NCI-H1417 (cell line): ENCODE results near the gene EZR.
"Not testable (repeated sequence)": the region's sequence is repeated elsewhere in the genome, so short reads cannot be mapped to it uniquely, and the experiment has no call there.

Experiments
- DNase-seq, 3 experiments: peaks; one replicate each; lab custom pipeline; 2025; lab: John Stamatoyannopoulos, UW

EZR gene

DNA sequence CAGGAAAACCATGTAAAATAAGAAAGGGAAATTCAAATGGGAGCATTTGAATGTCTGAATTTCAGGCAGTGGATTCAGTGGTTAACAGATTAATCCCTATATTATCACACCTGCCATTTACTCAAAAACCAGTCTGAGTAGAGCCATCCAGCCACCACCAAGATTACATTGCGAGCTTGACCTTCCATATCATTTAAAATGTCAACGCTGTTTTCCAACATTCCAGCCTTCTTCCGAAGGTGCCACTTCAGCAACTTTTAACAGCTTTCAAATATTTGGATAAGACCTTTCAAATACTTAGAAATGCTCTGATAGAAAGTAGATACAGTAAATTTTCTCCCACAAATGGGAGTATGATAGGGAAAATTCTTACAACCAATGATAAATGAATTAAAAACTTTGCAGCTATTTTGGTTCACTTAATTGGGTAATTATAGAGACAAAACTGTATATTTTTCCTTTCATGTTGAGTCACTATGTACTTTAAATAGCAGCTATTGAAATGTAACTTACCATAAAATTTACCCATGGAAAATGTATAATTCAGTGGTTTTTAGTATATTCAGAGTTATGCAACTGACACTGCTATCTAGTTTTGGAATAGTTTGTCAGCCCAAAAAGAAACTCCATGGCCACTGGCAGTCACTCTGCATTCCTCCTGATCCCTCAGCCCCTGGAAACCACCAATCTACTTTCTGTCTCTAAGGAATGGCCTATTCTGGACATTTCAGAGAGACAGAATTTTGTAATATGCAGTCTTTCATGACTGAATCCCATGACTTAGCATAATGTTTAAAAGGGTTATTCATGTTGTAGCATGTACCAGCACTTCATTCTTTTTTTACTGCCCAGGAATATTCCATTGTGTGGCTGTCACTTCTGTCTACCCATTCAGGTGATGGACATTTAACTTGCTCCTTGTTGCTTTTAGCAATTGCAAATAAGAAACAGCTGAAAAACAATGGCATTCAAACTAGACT, 21.5 kb downstream of the EZR start:
- DNase-seq = peak in 1 of 3 experiments; percentile 22

DNA sequence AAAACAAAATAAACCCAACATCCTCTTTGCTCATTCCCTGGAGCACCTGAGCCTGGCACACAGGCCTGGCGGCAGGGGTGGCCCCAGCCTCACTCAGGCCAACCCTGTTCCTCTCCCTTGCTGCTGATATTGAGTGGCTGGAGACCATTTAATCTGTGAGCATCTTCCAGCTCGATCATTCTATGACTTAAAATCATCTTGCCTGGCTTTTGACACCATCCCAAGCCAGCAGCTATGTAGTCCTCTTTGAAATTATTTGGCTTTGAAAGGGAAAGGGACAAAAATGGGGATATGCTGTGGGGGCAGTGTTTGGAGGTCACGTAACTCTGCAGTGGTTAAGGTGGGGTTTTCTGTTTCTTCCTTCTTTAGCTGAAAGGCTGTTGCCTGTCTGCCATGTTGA, 22.8 kb downstream of the EZR start:
- DNase-seq = no peak

DNA sequence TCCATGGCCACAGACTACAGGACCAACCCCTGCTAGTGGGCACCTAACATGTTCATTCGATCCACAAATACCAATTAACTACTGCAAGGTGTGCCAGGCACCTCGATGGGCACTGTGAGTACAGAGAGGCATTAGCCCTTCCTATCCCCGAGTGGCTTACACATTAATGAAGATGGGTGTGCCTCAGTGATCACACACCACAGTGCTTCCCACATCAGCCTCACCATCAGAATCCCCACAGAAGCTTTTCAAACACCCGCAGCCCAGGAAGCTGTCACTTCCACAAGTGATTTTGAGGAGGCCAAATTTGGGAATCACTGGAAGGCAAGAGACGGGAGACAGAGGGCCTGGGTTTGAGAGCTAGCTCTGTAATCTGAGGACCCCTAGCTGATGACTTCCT, 23.7 kb downstream of the EZR start:
- DNase-seq = no peak

DNA sequence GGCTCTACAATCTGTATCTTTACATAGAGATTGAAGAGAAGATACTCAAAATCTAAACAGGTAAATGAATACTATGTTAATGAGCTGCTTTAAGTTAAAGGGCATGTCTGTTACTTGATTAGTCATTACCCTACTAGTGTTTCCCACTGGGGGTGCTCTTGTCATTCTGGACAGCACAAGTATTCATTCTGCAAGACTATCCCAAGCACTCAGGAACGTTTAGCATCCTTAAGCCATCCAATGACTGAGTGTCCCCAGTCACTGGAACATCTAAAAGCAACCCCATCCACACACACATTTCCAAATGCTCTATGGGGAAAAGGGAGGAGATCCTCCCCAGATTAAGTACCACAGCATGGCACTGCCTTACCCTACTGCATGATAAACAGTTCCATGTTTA, 25.7 kb downstream of the EZR start:
- peak in 1 of 3 experiments; percentile 9 for DNase-seq

DNA sequence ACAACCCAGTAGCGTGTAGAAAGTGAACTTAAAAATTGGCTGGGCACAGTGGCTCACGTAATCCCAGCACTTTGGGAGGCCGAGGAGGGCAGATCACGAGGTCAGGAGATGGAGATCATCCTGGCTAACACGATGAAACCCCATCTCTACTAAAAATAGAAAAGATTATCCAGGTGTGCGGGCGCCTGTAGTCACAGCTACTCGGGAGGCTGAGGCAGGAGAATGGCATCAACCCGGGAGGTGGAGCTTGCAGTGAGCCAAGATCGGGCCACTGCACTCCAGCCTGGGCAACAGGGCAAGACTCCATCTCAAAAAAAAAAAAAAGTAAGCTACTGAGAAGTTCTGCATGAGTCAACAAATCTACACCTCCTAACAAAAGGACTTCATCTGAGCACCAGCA, 26.7 kb downstream of the EZR start:
- not testable (repeated sequence) for DNase-seq

DNA sequence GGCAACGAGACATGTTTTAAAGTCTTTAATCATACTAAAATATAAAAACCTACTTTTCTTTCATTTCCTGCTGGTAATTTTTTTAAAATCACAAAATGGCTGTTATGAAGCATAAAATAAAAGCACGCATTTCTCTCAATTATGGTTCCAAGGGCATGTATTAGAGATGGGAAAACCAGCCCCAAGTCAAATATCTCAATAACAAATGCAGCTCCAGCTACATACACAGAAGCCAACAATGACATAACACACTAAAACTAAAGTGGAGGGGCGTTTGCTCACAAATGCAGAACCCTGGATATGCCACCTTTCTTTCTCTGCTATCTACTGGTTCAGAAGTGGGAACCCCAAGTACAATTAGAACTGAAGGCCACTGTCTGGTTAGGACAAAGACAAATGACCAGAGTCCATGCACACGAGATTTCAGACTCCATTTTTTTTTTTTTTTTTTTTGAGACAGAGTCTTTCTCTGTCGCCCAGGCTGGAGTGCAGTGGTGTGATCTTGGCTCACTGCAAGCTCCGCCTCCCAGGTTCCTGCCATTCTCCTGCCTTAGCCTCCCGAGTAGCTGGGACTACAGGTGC, 27.8 kb downstream of the EZR start:
- DNase-seq = no peak

DNA sequence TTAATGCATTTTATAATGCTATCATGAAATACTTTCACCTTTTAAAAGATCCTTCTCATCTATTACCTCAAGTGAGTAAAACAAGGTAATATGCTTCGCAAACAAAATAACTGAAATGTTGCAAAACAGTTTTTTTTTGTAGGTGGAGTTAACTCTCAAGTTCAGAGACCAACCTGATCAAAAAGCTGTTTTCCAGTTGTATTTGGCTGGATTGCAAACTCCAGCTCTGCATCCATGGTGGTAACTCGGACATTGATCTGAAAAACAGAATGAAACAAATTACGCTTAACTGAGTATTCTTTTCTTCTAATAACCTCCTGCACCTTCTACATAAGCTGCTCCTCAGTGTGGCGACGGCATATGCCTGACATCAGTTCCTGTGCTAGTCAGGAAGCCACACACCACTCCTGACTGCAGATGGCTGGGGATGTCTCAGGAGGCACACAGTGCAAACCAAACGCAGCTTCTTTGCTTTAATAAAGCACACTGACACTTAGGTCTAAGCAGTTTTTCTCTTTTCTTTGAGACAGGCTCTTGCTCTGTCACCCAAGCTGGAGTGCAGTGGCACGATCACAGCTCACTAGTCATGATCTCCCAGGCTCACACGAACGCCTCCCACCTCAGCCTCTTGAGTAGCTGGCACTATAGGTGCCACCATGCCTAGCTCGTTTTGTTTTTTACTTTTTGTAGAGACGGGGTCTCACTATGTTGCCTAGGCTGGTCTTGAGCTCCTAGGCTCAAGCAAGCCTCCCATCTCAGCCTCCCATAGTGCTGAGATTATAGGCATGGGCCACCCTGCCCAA, 29.9 kb downstream of the EZR start:
- DNase-seq = no peak

DNA sequence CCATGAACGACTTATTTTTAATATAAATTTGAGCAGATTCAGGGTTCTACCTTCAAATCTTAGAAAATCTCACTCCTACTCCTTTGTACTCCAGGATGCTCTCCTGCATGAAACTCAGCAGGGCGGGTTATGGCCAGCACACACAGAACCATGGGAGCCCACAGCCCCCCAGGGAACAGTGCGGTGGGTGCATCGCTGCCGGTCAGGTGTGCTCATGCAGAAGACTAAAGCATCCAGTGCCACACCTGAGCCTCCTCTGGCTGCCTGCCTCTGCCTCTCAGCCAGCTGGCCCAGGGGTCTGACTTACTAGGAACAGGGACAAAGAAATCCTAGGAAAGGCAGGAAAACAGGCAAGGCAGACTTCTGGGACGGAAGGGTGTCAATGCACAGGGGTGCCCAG, 31.8 kb downstream of the EZR start:
- DNase-seq = no peak

DNA sequence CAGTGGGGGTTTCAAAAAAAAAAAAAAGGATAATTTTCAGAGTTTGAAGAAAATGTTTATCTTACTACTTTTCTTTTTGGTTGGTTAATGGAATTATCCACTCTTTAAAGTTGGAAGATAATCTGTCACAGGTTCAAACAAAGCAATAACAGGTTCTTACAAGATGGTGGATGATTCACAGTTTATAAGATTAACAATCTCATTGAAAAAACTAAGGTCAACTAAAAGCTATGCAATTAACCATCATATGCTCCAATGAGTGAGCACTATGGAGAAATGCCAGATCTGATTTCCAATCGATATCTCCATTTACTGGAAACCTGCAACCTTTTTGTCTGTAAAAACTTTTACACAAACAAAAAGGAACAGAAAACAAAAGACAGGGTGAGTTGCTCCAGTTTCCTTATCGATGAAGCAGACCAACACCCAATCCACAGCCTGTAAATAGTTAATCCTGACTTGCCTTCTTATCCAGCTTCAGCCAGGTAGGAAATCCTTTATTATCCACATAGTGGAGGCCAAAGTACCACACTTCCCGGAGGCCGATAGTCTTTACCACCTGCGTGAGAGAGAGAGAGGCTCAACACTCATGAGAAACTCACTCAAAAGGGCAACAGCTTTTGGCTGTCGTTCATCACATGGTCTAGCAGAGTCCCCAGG, 32.4 kb downstream of the EZR start:
- no peak for DNase-seq

DNA sequence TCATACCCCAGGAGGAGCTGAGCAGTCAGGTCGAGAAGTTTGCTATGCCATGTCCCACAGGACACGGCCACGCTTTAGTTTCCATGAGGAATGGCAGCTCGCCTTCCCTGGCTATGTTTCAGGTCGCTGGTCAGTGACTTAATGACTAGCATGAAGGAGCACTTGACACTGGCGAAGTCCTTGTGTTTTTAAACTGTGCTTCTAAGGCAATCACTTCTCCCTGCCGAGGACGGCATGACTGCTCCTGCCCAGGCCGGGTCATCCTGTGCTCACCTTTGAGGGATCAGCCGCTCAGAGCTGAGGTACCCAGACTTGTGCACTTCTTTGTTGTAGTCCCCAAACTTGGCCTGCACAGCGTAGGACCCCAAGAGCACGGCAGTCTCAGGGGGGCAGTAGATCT, 34.1 kb downstream of the EZR start:
- DNase-seq = no peak

DNA sequence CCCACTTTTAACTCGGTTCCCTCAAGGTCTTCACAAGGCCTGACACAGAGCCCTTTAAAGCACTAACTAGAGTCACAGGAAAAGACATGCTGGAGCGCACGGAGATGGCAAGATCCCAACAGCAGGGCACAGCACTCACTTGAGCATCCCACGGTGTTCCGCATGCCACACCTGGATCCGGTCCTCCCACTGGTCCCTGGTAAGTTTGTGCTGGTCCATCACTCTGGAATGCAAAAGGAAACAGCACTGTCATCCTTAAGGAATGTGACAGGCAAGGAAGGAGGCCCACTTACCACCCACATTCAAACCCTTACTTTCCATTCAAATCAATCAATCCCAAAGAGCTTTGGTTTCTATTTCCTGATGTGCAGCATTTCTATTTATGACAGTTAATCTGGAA, 34.7 kb downstream of the EZR start:
- no peak for DNase-seq

DNA sequence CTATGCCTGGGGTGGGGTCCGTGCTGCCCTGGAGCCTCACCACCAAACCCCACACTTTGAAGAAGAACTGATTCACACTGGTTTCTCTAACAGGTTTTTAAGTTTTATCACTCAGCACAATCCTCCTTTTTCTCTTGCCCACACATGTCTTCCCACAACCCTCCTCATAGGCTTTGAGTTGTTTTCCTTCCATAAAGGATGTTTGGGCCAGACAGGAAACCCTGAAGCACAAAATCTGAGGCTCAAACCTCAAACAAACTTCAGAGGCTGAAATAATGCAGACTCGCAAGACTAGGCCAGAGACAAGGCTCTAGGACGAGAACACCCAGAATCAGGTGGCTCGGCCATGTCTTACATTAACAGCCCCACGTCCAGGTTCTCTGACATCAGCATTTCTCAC, 35.3 kb downstream of the EZR start:
- DNase-seq = no peak

DNA sequence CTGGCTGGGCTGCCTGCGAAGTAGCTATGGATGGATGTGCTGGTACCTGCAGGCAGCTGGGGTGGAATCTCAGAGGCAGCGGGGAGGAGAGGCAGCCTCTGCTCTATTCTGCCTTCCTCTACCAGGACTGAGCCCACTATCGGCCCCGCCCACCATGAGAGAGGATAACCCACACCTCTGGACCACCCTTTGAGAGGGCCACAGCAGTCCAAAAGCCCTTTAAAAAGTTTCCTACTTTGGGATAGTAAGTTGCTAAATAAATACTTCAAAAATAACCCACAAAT, 36.1 kb downstream of the EZR start:
- no peak for DNase-seq

DNA sequence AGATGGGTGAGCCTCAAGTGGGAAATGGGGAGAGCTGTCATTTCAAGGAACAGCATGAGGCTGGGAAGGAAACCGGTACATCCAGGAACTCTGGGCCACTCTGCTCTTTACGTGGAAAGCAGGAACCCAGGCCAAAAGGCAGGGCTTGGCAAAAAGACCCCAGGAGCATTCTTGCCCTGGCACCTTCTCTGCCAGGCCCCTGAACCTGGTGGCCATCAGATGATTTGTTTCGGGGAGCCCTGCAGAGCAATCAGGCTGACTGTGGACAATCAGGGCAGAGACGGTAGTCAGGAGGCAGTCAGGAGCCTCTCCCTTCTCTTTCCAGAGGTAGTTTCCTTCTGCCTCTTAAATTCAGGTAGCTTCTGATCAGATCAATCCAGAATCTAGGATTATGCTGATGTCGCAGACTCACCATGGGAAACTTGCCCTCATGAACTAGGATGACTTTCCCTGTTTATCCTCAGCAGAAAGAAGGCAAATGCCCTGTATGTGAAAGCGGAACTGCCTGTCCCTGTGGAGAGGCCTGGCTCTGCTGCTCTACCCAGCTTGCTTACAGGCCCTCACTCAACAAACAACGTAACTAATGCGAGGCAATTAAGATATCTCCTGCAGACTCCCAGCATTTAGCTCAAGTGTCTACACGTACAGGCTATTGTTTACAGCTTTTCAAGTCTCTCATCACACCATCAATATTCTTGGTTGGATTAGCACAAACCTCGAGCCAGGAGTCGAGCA, 36.6 kb downstream of the EZR start:
- peak; percentile 21 to 92 (median 64) for DNase-seq

DNA sequence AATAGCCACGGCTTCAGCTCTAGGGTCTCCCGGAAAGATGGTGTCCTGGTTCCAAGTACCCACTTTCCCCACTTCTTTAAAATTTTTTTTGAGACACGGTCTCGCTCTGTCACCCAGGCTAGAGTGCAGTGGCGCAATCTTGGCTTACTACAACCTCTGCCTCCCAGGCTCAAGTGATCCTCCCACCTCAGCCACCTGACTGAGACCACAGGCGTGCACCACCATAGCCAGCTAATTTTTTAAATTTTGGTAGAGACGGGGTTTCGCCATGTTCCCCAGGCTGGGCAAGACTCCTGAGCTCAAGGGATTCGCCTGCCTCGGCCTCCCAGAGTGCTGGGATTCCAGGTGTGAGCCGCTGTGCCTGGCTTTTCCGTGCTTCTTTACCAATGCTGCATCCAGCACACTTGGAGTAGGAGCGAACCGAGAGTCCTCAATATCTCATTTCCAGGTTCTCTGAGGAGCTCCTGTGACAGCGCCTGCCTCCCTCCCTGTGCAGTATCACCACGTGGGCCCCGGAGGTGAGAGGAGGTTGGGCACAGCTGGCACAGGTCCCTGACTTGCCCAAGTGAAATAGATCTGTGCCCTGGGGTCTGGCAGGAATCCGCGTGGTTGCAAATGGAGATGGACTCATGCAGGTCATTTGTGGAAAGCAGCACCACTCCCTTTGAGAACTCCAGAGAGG, 37.3 kb downstream of the EZR start:
- no peak for DNase-seq

DNA sequence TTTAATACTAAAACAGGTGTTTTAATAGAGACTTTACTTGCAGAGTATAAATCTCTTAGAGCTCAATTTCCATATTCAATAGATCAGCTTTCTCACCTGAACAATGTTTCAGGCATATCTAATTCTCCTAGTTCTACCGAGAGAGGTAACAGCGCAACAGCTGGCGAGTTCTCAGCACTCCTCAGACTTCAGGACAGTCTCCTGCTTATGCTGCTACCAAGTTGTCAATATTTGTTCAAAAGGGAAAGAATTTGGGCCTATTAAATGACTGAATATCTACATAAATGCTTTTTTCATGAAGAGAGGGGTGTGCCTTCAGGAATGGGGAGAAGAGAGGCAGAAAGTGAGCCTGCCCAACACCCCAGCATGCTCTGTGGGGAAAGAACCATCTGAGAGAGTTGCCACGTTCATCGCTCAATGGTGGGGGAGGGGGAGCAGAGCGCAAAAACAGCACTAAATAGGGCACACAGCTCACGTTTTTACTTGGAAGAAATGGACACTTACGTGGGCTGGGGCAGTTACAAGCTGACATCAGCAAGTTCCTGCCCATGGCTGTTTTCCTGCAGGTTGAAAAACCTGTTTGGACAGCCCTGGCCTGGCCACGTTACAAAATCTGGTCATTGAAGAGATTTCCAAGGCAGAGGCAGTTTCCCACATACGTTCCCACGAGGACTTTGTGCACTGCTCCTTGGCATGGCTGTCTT, 38.0 kb downstream of the EZR start:
- no peak for DNase-seq

DNA sequence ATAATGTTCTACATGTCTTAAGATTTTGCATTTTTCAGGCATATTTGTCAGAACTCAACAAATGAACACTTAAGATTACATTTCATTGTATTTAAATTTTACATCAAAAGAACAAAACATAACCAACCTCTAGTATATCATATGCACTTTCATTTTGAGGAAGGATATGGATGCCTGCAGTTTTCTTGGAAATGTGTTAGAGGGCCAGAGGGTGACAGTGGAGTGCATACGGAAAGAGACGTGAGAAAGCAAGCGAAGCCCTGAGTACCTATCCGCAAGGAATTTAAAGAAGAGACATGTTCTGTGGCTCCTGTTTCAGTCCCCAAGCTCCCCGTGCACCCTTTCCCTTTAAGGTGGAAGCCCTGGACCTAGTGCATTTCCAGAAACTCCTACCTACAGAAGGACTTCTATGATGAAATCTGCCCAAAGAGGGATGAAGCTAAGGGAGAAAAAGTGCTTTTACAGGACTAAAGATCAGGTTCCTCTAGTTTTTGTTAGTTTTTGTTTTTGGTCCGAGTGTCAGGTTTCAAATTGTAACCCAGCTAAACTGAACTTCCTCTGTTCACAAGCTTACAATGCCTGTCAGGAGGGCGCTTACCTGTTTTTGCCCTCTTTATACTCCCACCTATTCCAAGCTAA, 38.8 kb downstream of the EZR start:
- no peak for DNase-seq

DNA sequence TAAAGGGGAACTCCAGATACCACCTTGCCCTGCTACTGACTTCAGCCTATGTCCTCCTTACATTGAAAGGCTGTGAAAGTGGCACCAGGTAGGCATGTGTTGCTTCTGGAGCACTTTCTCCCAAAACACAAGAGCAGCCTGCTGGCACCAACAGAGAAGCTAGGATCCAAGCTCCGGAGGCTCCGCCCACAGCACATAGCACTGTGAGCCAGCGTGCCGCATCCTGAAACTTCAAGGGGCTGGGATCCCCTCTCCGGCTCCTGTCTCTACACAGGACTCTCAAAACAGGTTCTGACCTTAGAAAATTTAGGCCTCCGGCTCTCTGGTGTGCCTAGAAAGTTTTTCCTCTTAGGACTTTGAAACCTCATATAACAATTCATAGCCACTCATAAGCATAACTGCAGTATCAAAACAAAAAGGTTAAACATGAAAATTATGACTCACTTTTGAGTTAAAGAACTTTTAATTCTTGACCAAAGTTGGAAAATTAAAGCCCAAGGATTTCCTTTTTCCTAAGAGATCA, 41.1 kb downstream of the EZR start:
- no peak for DNase-seq

DNA sequence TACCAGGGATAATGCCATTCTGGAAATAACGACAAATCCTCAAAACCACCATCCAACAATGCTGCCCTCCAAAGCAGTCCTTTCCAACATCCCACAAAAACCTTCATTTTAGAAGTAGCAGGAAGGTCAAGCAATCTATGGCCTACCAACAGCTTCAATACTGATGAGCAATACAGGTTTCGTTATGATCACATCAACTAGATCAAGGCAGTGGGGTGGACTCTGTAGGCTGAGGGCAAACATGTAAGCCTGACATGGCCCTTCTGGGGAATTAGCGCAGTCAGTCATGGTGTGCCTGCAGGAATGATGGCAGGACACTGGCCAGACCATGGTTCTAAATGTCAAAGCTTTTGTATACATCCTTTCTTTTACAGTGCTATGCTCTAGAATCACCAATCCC, 41.7 kb downstream of the EZR start:
- DNase-seq = no peak

DNA sequence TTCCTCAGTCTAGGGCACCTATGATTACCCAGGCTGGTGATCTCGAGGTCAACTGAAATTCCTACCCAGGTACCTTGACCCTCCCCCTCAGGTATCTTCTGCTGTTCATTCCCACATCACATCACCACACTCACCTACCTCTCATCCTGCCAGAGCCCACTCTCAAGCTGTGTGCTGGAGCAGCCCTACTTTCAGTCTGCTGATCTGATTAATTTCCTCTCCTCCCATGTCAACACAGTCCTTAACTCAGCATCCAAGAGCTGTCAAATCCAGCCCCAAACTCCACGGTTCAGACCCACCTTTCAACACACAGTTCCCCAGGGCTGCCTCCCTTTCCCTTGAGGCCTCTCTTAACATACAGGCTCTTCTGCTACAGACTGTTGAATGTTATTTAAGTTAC, 42.4 kb downstream of the EZR start:
- no peak for DNase-seq
